K562 (cell line): ENCODE data around the gene DIPK1B. TPM values are rescaled to one million over a fixed set of nuclear protein-coding genes. Genes with fewer than 3 reads are reported as not detected.

ENCODE experiments used
- CLOCK ChIP-seq: fragments of 250-450 bp; sonication (Bioruptor Pico); IDR thresholded peaks from 2 replicates; pipeline ENCODE4 v1.4.0; 2020; ENCODE audit warnings: mild to moderate bottlenecking, moderate library complexity, borderline replicate concordance
- ESRRA ChIP-seq: fragments of 450-650 bp; IDR thresholded peaks from 2 replicates; pipeline ENCODE4 v1.6.1; 2014; ENCODE audit warnings: low read depth, mild to moderate bottlenecking, moderate library complexity, borderline replicate concordance
- GATA2 ChIP-seq: sonication (generic); formaldehyde crosslinking; IDR thresholded peaks from 2 replicates; pipeline ENCODE4 v1.4.0; 2020; ENCODE audit warnings: mild to moderate bottlenecking, missing genetic modification reagents
- GTF2F1 ChIP-seq: IDR thresholded peaks from 2 replicates; pipeline ENCODE4 v1.6.1; 2011; ENCODE audit warnings: low read depth, low read length, improper control_type of control experiment
- IRF1 ChIP-seq: sonication (generic); formaldehyde crosslinking; IDR thresholded peaks from 2 replicates; pipeline ENCODE4 v1.8.0; 2022; ENCODE audit warnings: missing genetic modification reagents, mild to moderate bottlenecking, borderline replicate concordance
- NELFE ChIP-seq: IDR thresholded peaks from 2 replicates; pipeline ENCODE4 v1.6.1; 2011; ENCODE audit warnings: mild to moderate bottlenecking; ENCODE audit not compliant: insufficient read depth, insufficient read length
- RBM25 ChIP-seq: fragments of 200-400 bp; formaldehyde crosslinking; IDR thresholded peaks from 2 replicates; pipeline ENCODE4 v1.6.1; 2018; ENCODE audit warnings: low read length, low read depth, moderate library complexity; ENCODE audit not compliant: severe bottlenecking
- YY1 ChIP-seq, 3 experiments: IDR thresholded peaks; 2 replicates each; pipeline ENCODE4 v1.6.1; 2011; ENCODE audit warnings: low read length in 2 of 3, mild to moderate bottlenecking in 2 of 3, moderate library complexity in 2 of 3, borderline replicate concordance in 1 of 3, control low read depth in 1 of 3, low read depth in 1 of 3; ENCODE audit not compliant: insufficient read depth in 3 of 3, insufficient replicate concordance in 2 of 3, control insufficient read depth in 1 of 3, insufficient read length in 1 of 3; ENCODE audit errors: extremely low read depth in 1 of 3
- ZBTB26 ChIP-seq: fragments of 450-650 bp; formaldehyde crosslinking; IDR thresholded peaks from 2 replicates; pipeline ENCODE4 v1.4.0; 2022; ENCODE audit warnings: missing genetic modification characterization
- ZNF431 ChIP-seq: sonication (generic); formaldehyde crosslinking; IDR thresholded peaks from 2 replicates; pipeline ENCODE4 v1.8.0; 2022; ENCODE audit warnings: mild to moderate bottlenecking, missing genetic modification reagents
- polyA plus RNA-seq, 8 experiments: library from polyadenylated mRNA; depleted of rRNA in 4 of 8; stranded (reverse) in 5 of 8; unstranded in 3 of 8; fragments of >200 nt; fragmentation: Nextera tagmentation in 2 of 8; fragmentation: Illumina TruSeq in 1 of 8; extraction: Ambion mirVana in 2 of 8; extraction: Trizol in 1 of 8; gene quantifications; 2 replicates each; pipeline versions ENCODE4 v1.2.1 to v1.2.3, GENCODE V29; 2011 to 2014; ENCODE audit warnings: inconsistent platforms in 1 of 8, missing spikeins in 1 of 8
- total RNA-seq, 7 experiments: library from RNA; depleted of rRNA in 6 of 7; stranded (reverse); fragments of >200 nt in 6 of 7; fragmentation: Illumina TruSeq in 2 of 7; extraction: Trizol in 2 of 7; gene quantifications; 2 replicates each; pipeline versions ENCODE4 v1.2.1 to v1.2.3, GENCODE V29; 2011 to 2021; ENCODE audit warnings: low replicate concordance in 1 of 7
- TF ChIP-seq, protein P1 (sequence below), 2 experiments: fragments of 450-650 bp; IDR thresholded peaks; 2 replicates each; pipeline ENCODE4 v1.6.1; 2016; ENCODE audit warnings: mild to moderate bottlenecking in 2 of 2, borderline replicate concordance in 1 of 2, low read depth in 1 of 2, moderate library complexity in 1 of 2

The DIPK1B gene
- total and polyA plus RNA-seq, 9 of the 15 experiments (the other 6 are each of a cell fraction or from before 2014, with no cell fraction given): 0.08 to 22.3 (median 5.9) TPM

DNA sequence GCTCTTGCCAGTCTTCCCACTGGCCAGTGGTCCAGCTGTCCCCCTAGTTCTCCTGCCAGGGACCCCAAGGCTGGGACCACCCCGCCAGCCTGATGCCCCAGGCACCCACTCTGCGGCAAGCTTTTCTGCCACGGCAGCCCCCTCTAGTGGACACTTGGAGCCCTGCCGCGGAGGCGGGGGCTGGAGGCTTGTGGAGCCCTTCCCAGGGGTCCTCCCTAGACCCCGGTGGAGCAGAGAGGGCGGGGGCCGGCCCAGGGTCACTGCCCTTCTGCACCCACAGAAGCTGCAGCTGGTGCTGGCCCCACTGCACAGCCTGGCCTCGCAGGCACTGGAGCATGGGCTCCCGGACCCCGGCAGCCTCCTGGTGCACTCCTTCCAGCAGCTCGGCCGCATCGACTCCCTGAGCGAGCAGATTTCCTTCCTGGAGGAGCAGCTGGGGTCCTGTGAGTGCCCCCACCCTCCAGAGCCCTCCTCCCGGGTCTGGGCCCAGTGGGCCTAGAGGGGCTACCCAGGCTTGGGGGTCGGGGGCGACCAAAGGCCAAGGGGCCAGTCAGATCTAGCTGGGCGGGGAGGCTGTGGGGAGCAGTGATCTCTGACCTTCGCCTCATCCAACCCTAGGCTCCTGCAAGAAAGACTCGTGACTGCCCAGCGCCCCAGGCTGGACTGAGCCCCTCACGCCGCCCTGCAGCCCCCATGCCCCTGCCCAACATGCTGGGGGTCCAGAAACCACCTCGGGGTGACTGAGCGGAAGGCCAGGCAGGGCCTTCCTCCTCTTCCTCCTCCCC is 40.5 kb upstream of the DIPK1B start (continued):
- TF ChIP-seq ESRRA: no peak
- no peak for TF ChIP-seq GTF2F1
- no peak for TF ChIP-seq GATA2 (CRISPR knock-in tag)
- TF ChIP-seq CLOCK: no peak
- TF ChIP-seq ZNF431 (CRISPR knock-in tag): no peak
- TF ChIP-seq RBM25: no peak
- TF ChIP-seq NELFE: no peak
- TF ChIP-seq, protein P1, sequence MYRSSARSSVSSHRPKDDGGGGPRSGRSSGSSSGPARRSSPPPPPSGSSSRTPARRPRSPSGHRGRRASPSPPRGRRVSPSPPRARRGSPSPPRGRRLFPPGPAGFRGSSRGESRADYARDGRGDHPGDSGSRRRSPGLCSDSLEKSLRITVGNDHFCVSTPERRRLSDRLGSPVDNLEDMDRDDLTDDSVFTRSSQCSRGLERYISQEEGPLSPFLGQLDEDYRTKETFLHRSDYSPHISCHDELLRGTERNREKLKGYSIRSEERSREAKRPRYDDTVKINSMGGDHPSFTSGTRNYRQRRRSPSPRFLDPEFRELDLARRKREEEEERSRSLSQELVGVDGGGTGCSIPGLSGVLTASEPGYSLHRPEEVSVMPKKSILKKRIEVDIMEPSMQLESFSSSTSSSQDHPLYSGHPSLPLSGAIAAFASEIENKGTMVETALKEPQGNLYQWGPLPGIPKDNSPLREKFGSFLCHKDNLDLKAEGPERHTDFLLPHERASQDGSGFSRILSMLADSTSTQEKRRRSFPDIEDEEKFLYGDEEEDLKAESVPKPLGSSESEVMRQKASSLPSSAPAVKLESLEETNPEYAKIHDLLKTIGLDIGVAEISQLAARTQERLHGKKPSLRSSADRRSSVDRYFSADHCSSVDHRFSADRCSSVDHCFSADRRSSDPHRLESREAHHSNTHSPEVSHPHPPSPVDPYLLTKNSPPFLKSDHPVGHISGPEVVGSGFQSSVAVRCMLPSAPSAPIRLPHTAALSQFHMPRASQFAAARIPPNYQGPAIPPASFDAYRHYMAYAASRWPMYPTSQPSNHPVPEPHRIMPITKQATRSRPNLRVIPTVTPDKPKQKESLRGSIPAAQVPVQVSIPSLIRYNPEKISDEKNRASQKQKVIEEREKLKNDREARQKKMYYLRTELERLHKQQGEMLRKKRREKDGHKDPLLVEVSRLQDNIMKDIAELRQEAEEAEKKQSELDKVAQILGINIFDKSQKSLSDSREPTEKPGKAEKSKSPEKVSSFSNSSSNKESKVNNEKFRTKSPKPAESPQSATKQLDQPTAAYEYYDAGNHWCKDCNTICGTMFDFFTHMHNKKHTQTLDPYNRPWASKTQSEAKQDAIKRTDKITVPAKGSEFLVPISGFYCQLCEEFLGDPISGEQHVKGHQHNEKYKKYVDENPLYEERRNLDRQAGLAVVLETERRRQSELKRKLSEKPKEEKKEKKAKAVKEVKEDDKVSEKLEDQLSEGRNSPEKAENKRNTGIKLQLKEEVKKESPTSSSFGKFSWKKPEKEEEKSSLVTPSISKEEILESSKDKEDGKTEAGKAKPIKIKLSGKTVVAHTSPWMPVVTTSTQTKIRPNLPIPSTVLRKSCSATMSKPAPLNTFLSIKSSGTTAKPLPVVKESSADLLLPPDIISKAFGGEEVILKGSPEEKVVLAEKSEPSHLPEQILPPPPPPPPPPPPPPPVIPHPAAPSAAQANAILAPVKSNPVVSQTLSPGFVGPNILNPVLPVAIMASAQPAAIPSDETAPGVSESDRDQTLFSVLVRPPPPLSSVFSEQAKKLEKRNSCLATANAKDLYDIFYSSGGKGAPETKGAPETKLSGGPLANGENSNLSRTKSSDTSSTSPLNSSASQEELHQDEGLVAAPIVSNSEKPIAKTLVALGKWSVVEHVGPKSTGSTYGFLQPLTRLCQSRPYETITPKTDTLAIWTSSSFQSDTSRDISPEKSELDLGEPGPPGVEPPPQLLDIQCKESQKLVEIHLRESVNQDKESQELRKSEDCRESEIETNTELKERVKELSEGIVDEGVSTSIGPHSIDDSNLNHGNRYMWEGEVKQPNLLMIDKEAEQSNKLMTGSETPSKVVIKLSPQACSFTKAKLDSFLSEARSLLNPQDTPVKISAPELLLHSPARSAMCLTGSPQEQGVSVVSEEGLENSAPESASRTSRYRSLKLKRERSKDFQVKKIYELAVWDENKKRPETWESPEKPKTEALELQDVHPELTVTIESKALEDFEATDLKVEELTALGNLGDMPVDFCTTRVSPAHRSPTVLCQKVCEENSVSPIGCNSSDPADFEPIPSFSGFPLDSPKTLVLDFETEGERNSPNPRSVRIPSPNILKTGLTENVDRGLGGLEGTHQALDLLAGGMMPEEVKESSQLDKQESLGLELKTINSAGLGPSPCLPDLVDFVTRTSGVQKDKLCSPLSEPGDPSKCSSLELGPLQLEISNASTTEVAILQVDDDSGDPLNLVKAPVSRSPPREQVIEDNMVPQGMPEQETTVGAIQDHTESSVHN (IDR thresholded peaks at IDR 0.05; ENCODE audit: borderline replicate concordance in 1 of 2, low read depth in 1 of 2): no peak
- TF ChIP-seq ZBTB26 (CRISPR knock-in tag): no peak
- TF ChIP-seq IRF1 (CRISPR knock-in tag): no peak
- TF ChIP-seq YY1 (IDR thresholded peaks at IDR 0.05; ENCODE audit: borderline replicate concordance in 1 of 3, control insufficient read depth in 1 of 3, extremely low read depth in 1 of 3, insufficient read depth in 3 of 3, insufficient read length in 1 of 3, insufficient replicate concordance in 2 of 3, low read depth in 1 of 3, low read length in 2 of 3): no peak
